GM23338 (cell line): ENCODE measurements around the gene SLFN12L. TPM values are rescaled to one million over a fixed set of nuclear protein-coding genes. Genes with fewer than 3 reads are reported as not detected.
A peak's percentile ranks its signal among the peaks of the same experiment; 100 is the strongest.

ENCODE experiments used
- ATAC-seq: fragments of 200-7000 bp; cut with Tn5 transposase; 3 replicates; pipeline ENCODE4 v1.9.1; 2020
- DNase-seq: peaks from one replicate; pipeline ENCODE4 v3.0.0-alpha.2; 2015; ENCODE audit warnings: low spot score
- H2AFZ ChIP-seq: fragments of 200-600 bp; sonication (generic); 2 replicates; pipeline ENCODE4 v1.8.0; 2016; ENCODE audit warnings: antibody characterized with exemption, mild to moderate bottlenecking, moderate library complexity
- H3F3A ChIP-seq: fragments of 200-600 bp; sonication (generic); replicated peaks from 2 replicates; pipeline ENCODE4 v1.8.0; 2017; ENCODE audit warnings: antibody characterized with exemption, mixed run types, low read depth
- H3K27ac ChIP-seq: fragments of 200-600 bp; sonication (generic); 2 replicates; pipeline ENCODE4 v1.6.1; 2016; ENCODE audit warnings: low read depth
- H3K27me3 ChIP-seq: fragments of 200-600 bp; sonication (generic); 2 replicates; pipeline ENCODE4 v1.8.0; 2016; ENCODE audit warnings: mild to moderate bottlenecking, mixed run types, moderate library complexity; ENCODE audit not compliant: insufficient read depth
- H3K36me3 ChIP-seq: fragments of 200-600 bp; sonication (generic); 2 replicates; pipeline ENCODE4 v1.8.0; 2016; ENCODE audit warnings: mild to moderate bottlenecking; ENCODE audit not compliant: insufficient read depth
- H3K4me1 ChIP-seq: fragments of 200-600 bp; sonication (generic); 2 replicates; pipeline ENCODE4 v1.8.0; 2016; ENCODE audit warnings: mild to moderate bottlenecking, moderate library complexity; ENCODE audit not compliant: insufficient read depth
- H3K4me2 ChIP-seq: fragments of 200-600 bp; sonication (generic); 2 replicates; pipeline ENCODE4 v1.7.1; 2017; ENCODE audit warnings: mixed run types
- H3K4me3 ChIP-seq: fragments of 200-600 bp; sonication (generic); 2 replicates; pipeline ENCODE4 v1.6.1; 2016; ENCODE audit warnings: mixed run types
- H3K79me2 ChIP-seq: fragments of 200-600 bp; sonication (generic); replicated peaks from 2 replicates; pipeline ENCODE4 v1.8.0; 2017; ENCODE audit warnings: mild to moderate bottlenecking; ENCODE audit not compliant: insufficient read depth
- H3K9me2 ChIP-seq: fragments of 200-600 bp; sonication (generic); 2 replicates; pipeline ENCODE4 v1.8.0; 2017; ENCODE audit not compliant: insufficient read depth
- H4K20me1 ChIP-seq: fragments of 200-600 bp; sonication (generic); replicated peaks from 2 replicates; pipeline ENCODE4 v1.8.0; 2017; ENCODE audit warnings: mild to moderate bottlenecking; ENCODE audit not compliant: insufficient read depth
- H3K27ac Mint-ChIP-seq: 2 replicates; pipeline ENCODE4 v1.8.0; 2020; ENCODE audit warnings: inconsistent platforms, mild to moderate bottlenecking, moderate library complexity, mixed read lengths
- H3K27me3 Mint-ChIP-seq: 3 replicates; pipeline ENCODE4 v1.8.0; 2022; ENCODE audit warnings: low read depth, mild to moderate bottlenecking, moderate library complexity, mixed read lengths, inconsistent platforms; ENCODE audit not compliant: insufficient read depth, poor library complexity
- H3K36me3 Mint-ChIP-seq: 3 replicates; pipeline ENCODE4 v1.8.0; 2021; ENCODE audit warnings: low read depth, mild to moderate bottlenecking, inconsistent platforms, moderate library complexity, mixed read lengths
- H3K4me1 Mint-ChIP-seq: 3 replicates; pipeline ENCODE4 v1.8.0; 2020; ENCODE audit warnings: mild to moderate bottlenecking, inconsistent platforms, mixed read lengths
- H3K4me3 Mint-ChIP-seq: 3 replicates; pipeline ENCODE4 v1.8.0; 2021; ENCODE audit warnings: moderate library complexity, mild to moderate bottlenecking, inconsistent platforms, mixed read lengths
- H3K9me3 Mint-ChIP-seq: 3 replicates; pipeline ENCODE4 v1.8.0; 2020; ENCODE audit warnings: moderate library complexity, mild to moderate bottlenecking, inconsistent platforms, mixed read lengths
- CREB1 ChIP-seq: fragments of 250-450 bp; sonication (Bioruptor Pico); IDR thresholded peaks from 2 replicates; pipeline ENCODE4 v1.5.0; 2020; ENCODE audit warnings: low read depth, mild to moderate bottlenecking, moderate library complexity
- EZH2 ChIP-seq: fragments of 200-600 bp; sonication (generic); IDR thresholded peaks from one replicate; pipeline ENCODE4 v1.8.0; 2017; ENCODE audit warnings: antibody characterized with exemption, mild to moderate bottlenecking, low read depth; ENCODE audit not compliant: unreplicated experiment
- EZH2phosphoT487 ChIP-seq: fragments of 200-600 bp; sonication (generic); IDR thresholded peaks from one replicate; pipeline ENCODE4 v1.8.1; 2018; ENCODE audit warnings: antibody characterized with exemption; ENCODE audit not compliant: unreplicated experiment
- NANOG ChIP-seq: IDR thresholded peaks from 2 replicates; pipeline ENCODE4 v1.6.1; 2016; ENCODE audit warnings: antibody characterized with exemption, borderline replicate concordance
- POLR2AphosphoS5 ChIP-seq: IDR thresholded peaks from 2 replicates; pipeline ENCODE4 v1.6.1; 2016; ENCODE audit warnings: antibody characterized with exemption, low read depth
- ZNF114 ChIP-seq: fragments of 250-450 bp; sonication (Bioruptor Pico); IDR thresholded peaks from 2 replicates; pipeline ENCODE4 v1.5.0; 2020; ENCODE audit warnings: mild to moderate bottlenecking, moderate library complexity
- ZNF331 ChIP-seq: fragments of 250-450 bp; sonication (Bioruptor Pico); IDR thresholded peaks from 2 replicates; pipeline ENCODE4 v1.5.0; 2020; ENCODE audit warnings: low read depth, mild to moderate bottlenecking, moderate library complexity
- polyA plus RNA-seq: library from polyadenylated mRNA; unstranded; fragments of >200 nt; fragmentation: Nextera tagmentation; extraction: Ambion mirVana; gene quantifications from 2 replicates; pipeline ENCODE4 v1.2.1, GENCODE V29; 2016
- total RNA-seq: library from RNA; depleted of rRNA; stranded (reverse); fragments of >200 nt; shearing (Covaris generic); gene quantifications from 2 replicates; pipeline ENCODE4 v1.2.3, GENCODE V29; 2014
- TF ChIP-seq, protein P1 (sequence below): fragments of 250-450 bp; sonication (Bioruptor Pico); IDR thresholded peaks from 2 replicates; pipeline ENCODE4 v1.5.0; 2020; ENCODE audit warnings: mild to moderate bottlenecking, moderate library complexity
- TF ChIP-seq, protein P2 (sequence below): IDR thresholded peaks from one replicate; pipeline ENCODE4 v1.6.1; 2018; ENCODE audit warnings: antibody characterized with exemption; ENCODE audit not compliant: unreplicated experiment

SLFN12L gene
- total and polyA plus RNA-seq, 2 experiments from 2014 or later: not detected

DNA sequence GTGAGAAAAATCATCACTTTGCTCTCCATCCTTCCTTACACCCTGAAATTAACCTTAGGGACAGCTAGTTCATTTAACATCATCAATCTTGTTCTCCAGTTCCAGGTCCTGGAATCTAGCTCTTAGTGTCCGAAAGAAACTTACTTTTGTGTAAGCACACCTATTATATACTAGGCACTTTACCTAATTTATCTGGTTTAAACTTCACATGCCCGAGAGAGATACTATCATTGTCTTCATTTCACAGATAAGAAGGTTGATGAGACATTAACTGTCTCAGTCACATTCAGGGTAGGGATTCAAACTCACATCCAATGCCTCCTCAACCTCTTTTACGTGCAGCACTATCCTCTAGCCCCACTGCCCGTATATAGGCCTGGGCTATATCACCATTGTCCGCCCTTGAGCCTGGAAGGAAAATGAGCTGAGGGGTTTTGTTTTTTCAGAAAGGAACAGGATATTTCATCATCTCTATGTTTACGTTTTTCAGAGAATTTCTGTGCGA, 49.1 kb upstream of the SLFN12L start:
- H3K4me3 ChIP-seq: peak overlapping the region; percentile 92
- no peaks in the 10 kb centered on the region for H3K9me3 Mint-ChIP-seq
- peak; percentile 24 for ATAC-seq

More for the DNA sequence above, 49.1 kb upstream of the SLFN12L start:
- Mint-ChIP-seq H3K4me1 (peaks cover 17% of the 10 kb centered on the region), H3K4me3 (peak overlapping the region; percentile 99), H3K27me3 (peaks cover 7% of the 10 kb centered on the region), H3K27ac (peak overlapping the region; percentile 99), H3K36me3 (peaks cover 2% of the 10 kb centered on the region; the same call in 1 of the 3 replicates)
- H3K27me3 ChIP-seq: no peaks in the 10 kb centered on the region
- peaks cover 13% of the 10 kb centered on the region for H3K4me1 ChIP-seq
- H3F3A ChIP-seq: 0 out of 2 replicates have a peak, but pooled peaks cover 4% of the 10 kb centered on the region
- TF ChIP-seq EZH2phosphoT487 (no peak), NANOG (no peak), CREB1 (CRISPR knock-in tag) (no peak), EZH2 (no peak), ZNF331 (CRISPR knock-in tag) (no peak), ZNF114 (no peak), POLR2AphosphoS5 (no peak)
- TF ChIP-seq, protein P1, sequence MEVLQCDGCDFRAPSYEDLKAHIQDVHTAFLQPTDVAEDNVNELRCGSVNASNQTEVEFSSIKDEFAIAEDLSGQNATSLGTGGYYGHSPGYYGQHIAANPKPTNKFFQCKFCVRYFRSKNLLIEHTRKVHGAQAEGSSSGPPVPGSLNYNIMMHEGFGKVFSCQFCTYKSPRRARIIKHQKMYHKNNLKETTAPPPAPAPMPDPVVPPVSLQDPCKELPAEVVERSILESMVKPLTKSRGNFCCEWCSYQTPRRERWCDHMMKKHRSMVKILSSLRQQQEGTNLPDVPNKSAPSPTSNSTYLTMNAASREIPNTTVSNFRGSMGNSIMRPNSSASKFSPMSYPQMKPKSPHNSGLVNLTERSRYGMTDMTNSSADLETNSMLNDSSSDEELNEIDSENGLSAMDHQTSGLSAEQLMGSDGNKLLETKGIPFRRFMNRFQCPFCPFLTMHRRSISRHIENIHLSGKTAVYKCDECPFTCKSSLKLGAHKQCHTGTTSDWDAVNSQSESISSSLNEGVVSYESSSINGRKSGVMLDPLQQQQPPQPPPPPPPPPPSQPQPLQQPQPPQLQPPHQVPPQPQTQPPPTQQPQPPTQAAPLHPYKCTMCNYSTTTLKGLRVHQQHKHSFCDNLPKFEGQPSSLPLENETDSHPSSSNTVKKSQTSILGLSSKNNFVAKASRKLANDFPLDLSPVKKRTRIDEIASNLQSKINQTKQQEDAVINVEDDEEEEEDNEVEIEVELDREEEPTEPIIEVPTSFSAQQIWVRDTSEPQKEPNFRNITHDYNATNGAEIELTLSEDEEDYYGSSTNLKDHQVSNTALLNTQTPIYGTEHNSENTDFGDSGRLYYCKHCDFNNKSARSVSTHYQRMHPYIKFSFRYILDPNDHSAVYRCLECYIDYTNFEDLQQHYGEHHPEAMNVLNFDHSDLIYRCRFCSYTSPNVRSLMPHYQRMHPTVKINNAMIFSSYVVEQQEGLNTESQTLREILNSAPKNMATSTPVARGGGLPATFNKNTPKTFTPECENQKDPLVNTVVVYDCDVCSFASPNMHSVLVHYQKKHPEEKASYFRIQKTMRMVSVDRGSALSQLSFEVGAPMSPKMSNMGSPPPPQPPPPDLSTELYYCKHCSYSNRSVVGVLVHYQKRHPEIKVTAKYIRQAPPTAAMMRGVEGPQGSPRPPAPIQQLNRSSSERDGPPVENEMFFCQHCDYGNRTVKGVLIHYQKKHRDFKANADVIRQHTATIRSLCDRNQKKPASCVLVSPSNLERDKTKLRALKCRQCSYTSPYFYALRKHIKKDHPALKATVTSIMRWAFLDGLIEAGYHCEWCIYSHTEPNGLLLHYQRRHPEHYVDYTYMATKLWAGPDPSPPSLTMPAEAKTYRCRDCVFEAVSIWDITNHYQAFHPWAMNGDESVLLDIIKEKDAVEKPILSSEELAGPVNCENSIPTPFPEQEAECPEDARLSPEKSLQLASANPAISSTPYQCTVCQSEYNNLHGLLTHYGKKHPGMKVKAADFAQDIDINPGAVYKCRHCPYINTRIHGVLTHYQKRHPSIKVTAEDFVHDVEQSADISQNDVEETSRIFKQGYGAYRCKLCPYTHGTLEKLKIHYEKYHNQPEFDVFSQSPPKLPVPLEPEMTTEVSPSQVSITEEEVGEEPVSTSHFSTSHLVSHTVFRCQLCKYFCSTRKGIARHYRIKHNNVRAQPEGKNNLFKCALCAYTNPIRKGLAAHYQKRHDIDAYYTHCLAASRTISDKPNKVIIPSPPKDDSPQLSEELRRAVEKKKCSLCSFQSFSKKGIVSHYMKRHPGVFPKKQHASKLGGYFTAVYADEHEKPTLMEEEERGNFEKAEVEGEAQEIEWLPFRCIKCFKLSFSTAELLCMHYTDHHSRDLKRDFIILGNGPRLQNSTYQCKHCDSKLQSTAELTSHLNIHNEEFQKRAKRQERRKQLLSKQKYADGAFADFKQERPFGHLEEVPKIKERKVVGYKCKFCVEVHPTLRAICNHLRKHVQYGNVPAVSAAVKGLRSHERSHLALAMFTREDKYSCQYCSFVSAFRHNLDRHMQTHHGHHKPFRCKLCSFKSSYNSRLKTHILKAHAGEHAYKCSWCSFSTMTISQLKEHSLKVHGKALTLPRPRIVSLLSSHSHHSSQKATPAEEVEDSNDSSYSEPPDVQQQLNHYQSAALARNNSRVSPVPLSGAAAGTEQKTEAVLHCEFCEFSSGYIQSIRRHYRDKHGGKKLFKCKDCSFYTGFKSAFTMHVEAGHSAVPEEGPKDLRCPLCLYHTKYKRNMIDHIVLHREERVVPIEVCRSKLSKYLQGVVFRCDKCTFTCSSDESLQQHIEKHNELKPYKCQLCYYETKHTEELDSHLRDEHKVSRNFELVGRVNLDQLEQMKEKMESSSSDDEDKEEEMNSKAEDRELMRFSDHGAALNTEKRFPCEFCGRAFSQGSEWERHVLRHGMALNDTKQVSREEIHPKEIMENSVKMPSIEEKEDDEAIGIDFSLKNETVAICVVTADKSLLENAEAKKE: no peak
- TF ChIP-seq, protein P2, sequence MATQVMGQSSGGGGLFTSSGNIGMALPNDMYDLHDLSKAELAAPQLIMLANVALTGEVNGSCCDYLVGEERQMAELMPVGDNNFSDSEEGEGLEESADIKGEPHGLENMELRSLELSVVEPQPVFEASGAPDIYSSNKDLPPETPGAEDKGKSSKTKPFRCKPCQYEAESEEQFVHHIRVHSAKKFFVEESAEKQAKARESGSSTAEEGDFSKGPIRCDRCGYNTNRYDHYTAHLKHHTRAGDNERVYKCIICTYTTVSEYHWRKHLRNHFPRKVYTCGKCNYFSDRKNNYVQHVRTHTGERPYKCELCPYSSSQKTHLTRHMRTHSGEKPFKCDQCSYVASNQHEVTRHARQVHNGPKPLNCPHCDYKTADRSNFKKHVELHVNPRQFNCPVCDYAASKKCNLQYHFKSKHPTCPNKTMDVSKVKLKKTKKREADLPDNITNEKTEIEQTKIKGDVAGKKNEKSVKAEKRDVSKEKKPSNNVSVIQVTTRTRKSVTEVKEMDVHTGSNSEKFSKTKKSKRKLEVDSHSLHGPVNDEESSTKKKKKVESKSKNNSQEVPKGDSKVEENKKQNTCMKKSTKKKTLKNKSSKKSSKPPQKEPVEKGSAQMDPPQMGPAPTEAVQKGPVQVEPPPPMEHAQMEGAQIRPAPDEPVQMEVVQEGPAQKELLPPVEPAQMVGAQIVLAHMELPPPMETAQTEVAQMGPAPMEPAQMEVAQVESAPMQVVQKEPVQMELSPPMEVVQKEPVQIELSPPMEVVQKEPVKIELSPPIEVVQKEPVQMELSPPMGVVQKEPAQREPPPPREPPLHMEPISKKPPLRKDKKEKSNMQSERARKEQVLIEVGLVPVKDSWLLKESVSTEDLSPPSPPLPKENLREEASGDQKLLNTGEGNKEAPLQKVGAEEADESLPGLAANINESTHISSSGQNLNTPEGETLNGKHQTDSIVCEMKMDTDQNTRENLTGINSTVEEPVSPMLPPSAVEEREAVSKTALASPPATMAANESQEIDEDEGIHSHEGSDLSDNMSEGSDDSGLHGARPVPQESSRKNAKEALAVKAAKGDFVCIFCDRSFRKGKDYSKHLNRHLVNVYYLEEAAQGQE: no peak
- no peaks in the 10 kb centered on the region for H3K9me2 ChIP-seq
- H2AFZ ChIP-seq: peak overlapping the region; percentile 50
- DNase-seq: no peak
- no peaks in the 10 kb centered on the region for H3K36me3 ChIP-seq
- H4K20me1 ChIP-seq: peaks cover 10% of the 10 kb centered on the region; the same call in 1 of the 2 replicates
- peak overlapping the region; percentile 91 for H3K27ac ChIP-seq
- H3K79me2 ChIP-seq: peaks cover 40% of the 10 kb centered on the region
- H3K4me2 ChIP-seq: peak overlapping the region; percentile 67
